Adrenal gland (tissue), 5 donors: ENCODE measurements around the gene CD247.

Experiments used
- CTCF ChIP-seq, 6 experiments: fragments of 450-650 bp in 4 of 6; fragments of 200-600 bp in 2 of 6; sonication (generic) in 1 of 6; IDR thresholded peaks; 1 replicate in 5 of 6; 2 replicates in 1 of 6; pipeline versions ENCODE4 v1.5.1 to v1.8.0; 2016 to 2021; ENCODE audit warnings: antibody characterized with exemption in 6 of 6, mild to moderate bottlenecking in 2 of 6, moderate library complexity in 1 of 6
- POLR2A ChIP-seq, 2 donors: fragments of 450-650 bp; IDR thresholded peaks; one replicate each; pipeline ENCODE4 v1.6.1; 2017; ENCODE audit warnings: antibody characterized with exemption in 2 of 2, mild to moderate bottlenecking in 2 of 2, moderate library complexity in 1 of 2
- donor health status: DM: no; HTN: no; CAD: no.

GRCh38 chr1:167483790-167484189 is 34.5 kb downstream of the CD247 start:
- TF ChIP-seq CTCF (IDR thresholded peaks at IDR 0.05) (no peak), POLR2A (IDR thresholded peaks at IDR 0.05) (no peak)
